Measurements from ENCODE around the gene RCCD1. TPM values are rescaled to one million over a fixed set of nuclear protein-coding genes. Genes with fewer than 3 reads are reported as not detected.

Gene RCCD1
- total and polyA plus RNA-seq, 4 donors: 3.6 to 13.3 (median 4.3) TPM

DNA sequence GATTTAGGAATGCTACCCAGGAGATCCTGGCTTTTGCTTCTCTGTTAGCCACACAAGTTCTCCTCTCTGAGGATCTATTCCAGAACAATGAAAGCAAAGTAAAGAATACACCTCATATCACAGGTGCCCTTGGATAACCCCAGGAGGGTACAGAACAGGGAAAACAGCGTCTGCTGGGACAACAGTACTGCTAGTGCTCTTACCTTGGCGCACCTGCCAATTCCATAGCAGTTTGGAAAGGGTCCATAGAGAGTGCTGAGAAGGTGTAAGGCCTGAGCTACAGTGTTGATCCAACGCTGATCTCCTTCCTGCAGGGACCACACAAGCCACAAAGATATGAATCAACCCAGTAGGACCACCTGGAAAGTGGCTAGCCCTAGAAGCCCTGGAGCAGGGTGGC lies 52.6 kb downstream of the RCCD1 start:
- Histone ChIP-seq H3K27me3 (ENCODE audit: control insufficient read depth in 4 of 4, insufficient read depth in 4 of 4, low read length in 3 of 4) (no peaks in the 10 kb centered on the region), H3K27ac (ENCODE audit: low read depth in 1 of 2, low read length in 2 of 2) (no peak overlapping the region), H3K4me3 (ENCODE audit: low read depth in 1 of 3, low read length in 3 of 3) (no peak overlapping the region), H3K36me3 (ENCODE audit: control insufficient read depth in 4 of 4, insufficient read depth in 3 of 4, low read depth in 1 of 4, low read length in 3 of 4) (peaks cover 4 to 69% (median 43%) of the 10 kb centered on the region in 4 donors), H3K9me3 (ENCODE audit: control insufficient read depth in 4 of 4, low read length in 3 of 4) (no peaks in the 10 kb centered on the region), H3K9ac (ENCODE audit: low read depth in 1 of 2, low read length in 2 of 2) (no peak overlapping the region), H3K4me1 (ENCODE audit: control insufficient read depth in 4 of 4, insufficient read depth in 4 of 4, low read length in 3 of 4) (no peaks in the 10 kb centered on the region)
- 93% methylated on average over 3 of the region's 3 CpGs for WGBS
- TF ChIP-seq ZBTB33 (IDR thresholded peaks at IDR 0.05): no peak
- TF ChIP-seq SP1 (IDR thresholded peaks at IDR 0.05): no peak
- TF ChIP-seq, protein P1, sequence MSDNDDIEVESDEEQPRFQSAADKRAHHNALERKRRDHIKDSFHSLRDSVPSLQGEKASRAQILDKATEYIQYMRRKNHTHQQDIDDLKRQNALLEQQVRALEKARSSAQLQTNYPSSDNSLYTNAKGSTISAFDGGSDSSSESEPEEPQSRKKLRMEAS (IDR thresholded peaks at IDR 0.05): no peak
- TF ChIP-seq FOXA1 (IDR thresholded peaks at IDR 0.05): no peak
- TF ChIP-seq HNF4A (conservative IDR thresholded peaks at IDR 0.05): no peak
- no peak for TF ChIP-seq TAF1 (conservative IDR thresholded peaks at IDR 0.05)
- DNase-seq (ENCODE audit: low spot score): no peak

Small RNA genes within 50 kb of the gene (small RNA-seq; reads per million reads assigned to genes)
- gene RF00019: not detected

Other genes with a start within 250 kb of the RCCD1 start
- 10 to 100 TPM in 1 of 2 donors, under 1 TPM in 1; 0.33 to 15.1 TPM for gene BLM, start 237.5 kb upstream of the RCCD1 start, total RNA-seq
- under 1 TPM; 0.40 to 0.43 TPM for gene BLM, start 237.5 kb upstream of the RCCD1 start, polyA plus RNA-seq
- gene FURIN, start 86.3 kb upstream of the RCCD1 start, total RNA-seq: 100 to 1,000 TPM; 124 to 204 TPM
- gene FURIN, start 86.3 kb upstream of the RCCD1 start, polyA plus RNA-seq: 100 to 1,000 TPM; 102 to 258 TPM
- 10 to 100 TPM; 42.8 to 43.1 TPM for gene FES, start 70.4 kb upstream of the RCCD1 start, total RNA-seq
- gene FES, start 70.4 kb upstream of the RCCD1 start, polyA plus RNA-seq: 10 to 100 TPM; 12.1 to 14.7 TPM
- gene MAN2A2, start 51.6 kb upstream of the RCCD1 start, total RNA-seq: 100 to 1,000 TPM in 1 of 2 donors, 10 to 100 TPM in 1; 73.9 to 111 TPM
- gene MAN2A2, start 51.6 kb upstream of the RCCD1 start, polyA plus RNA-seq: 10 to 100 TPM; 17.3 to 27.8 TPM
- gene HDDC3, start 22.3 kb upstream of the RCCD1 start, total RNA-seq: 10 to 100 TPM; 12.5 to 15.3 TPM
- 10 to 100 TPM; 12.9 to 15.4 TPM for gene HDDC3, start 22.3 kb upstream of the RCCD1 start, polyA plus RNA-seq
- 10 to 100 TPM; 30.4 to 31.2 TPM for gene UNC45A, start 19.6 kb upstream of the RCCD1 start, total RNA-seq
- gene UNC45A, start 19.6 kb upstream of the RCCD1 start, polyA plus RNA-seq: 10 to 100 TPM; 13.9 to 19.5 TPM
- 100 to 1,000 TPM in 1 of 2 donors, 1 to 10 TPM in 1; 2.2 to 128 TPM for gene PRC1, start 39.7 kb downstream of the RCCD1 start, total RNA-seq
- 1 to 10 TPM; 2.1 to 9.1 TPM for gene PRC1, start 39.7 kb downstream of the RCCD1 start, polyA plus RNA-seq
- gene VPS33B, start 67.7 kb downstream of the RCCD1 start, total RNA-seq: 1 to 10 TPM; 1.3 to 8.9 TPM
- gene VPS33B, start 67.7 kb downstream of the RCCD1 start, polyA plus RNA-seq: 1 to 10 TPM; 4.2 to 4.9 TPM
- under 1 TPM; 0.08 to 0.09 TPM for gene SV2B, start 145.4 kb downstream of the RCCD1 start, total RNA-seq
- gene SV2B, start 145.4 kb downstream of the RCCD1 start, polyA plus RNA-seq: under 1 TPM in 1 of 2 donors, not detected in 1; 0.16 TPM